Stimulated activated CD4-positive, alpha-beta T cell treated with anti-CD3 and anti-CD28 coated beads, Interleukin-12 subunit alpha, Interleukin-12 subunit beta, amount 100 ng/mL, for 24 hours (primary cell): ENCODE data around the gene TPRG1.

Experiments
- DNase-seq, 2 experiments: peaks; one replicate each; pipeline ENCODE4 v3.0.0-alpha.2; 2020; ENCODE audit warnings: low read depth in 2 of 2

The TPRG1 gene

DNA sequence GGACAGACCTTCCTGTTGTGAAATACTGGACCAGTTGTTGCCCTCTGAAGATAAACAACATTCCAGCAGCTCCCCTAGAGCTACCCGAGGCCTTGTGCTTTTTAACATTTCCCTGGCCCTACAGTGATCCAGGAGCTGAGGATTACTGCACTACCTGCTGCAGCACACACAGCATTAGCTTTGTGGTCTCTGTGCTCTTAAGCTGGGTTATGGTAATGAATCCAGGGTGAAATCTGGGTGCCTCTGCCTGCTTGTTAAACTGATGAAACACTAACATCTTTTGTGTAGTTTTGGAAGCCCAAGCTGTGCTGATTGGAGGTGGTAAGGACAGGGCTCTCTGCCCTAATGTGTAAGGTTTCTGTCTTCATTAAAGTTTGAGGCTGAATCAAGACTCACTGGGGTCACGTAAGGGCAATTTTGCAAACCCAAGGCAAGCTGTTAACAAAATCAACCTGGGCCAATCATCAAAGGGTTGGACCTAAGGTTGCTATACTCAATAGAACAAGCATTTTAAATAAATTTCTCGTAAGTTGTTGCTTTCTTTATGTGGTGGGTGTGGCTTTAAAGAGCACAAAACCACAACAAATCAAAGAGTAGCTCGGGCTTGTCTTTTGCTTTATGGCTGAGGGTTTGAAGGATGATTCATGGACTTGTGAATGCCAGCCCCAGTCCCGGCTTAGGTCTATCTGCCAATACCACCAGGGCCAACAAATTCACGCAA is 183.9 kb downstream of the TPRG1 start:
- DNase-seq = no peak

DNA sequence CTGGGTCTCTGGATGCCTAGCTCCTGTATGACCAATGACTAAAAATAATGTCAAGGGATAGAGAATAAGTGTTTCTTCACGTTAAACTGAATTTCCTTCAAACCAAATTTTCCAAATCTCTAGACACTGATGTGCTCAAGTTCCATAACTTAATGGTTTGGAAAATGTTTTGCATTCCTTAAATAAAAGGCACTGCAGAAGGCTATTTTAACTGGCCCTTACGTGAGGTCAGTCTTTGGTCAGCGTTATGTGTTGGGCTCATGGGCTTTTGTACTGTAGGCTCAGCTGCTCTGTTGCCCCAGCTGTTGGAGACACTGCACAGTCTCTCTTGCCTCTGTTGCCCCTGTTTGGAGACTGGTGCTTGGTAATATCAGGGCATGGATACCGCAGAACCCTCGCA is 188.5 kb downstream of the TPRG1 start:
- no peak for DNase-seq

DNA sequence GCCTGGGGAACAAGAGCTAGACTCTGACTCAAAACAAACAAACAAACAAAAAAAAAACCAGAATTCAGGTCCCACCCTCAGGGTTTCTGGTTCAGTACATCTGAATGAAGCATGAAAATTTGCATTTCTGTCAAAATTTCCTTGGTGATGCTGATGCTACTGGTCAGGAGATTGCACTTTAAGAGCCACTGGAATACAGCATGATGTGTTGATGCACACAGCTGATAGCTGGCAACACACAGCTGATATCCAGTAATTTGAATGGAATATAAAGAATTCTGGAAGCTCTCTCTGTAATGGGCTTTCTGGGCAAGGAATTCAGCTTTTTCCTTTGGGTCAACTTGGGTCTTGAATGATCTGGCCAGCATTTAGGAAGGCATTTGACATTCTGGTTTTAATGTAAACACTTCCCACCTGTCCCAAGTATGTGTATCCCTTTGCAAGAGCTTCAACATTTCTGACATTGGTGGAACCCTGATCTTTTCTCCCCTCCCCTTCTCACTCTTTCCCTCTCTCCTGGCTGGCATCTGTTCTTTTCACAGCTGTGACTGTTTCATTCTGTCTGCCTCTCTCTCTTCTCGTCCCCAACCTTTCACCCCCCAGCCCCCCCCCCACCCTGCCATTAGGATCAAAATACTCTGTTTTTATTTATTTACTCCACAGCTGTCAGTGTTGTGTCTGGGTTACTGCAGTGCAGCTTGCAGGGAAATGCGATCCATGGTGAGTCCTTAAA is 189.5 kb downstream of the TPRG1 start:
- no peak for DNase-seq

DNA sequence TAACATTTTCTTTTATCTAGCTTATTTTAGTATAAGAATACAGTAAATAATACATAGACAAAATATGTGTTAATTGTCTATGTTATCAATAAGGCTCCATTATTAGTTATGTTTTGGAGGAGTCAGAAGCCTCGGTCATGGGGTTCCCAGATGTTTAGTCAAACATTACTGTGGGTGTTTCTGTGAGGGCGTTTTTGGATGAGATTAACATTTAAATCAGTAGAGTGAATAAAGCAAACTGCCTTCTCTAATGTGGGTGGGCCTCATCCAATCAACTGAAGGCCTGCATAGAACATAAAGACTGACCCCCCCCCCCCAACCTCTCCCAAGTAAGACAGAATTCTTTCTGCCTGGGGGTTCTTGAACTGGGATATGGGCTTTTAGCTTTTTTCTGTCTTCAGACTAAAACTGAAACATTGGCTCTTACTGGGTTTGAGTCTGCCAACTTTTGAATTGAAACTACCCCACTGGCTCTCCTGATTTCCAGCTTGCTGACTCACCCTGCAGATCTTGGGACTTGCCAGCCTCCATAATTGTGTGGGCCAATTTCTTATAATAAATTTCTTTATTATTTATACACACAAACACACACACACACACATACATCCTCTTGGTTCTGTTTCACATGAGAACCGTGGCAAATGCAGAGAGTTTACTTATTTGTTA is 192.0 kb downstream of the TPRG1 start:
- no peak for DNase-seq

DNA sequence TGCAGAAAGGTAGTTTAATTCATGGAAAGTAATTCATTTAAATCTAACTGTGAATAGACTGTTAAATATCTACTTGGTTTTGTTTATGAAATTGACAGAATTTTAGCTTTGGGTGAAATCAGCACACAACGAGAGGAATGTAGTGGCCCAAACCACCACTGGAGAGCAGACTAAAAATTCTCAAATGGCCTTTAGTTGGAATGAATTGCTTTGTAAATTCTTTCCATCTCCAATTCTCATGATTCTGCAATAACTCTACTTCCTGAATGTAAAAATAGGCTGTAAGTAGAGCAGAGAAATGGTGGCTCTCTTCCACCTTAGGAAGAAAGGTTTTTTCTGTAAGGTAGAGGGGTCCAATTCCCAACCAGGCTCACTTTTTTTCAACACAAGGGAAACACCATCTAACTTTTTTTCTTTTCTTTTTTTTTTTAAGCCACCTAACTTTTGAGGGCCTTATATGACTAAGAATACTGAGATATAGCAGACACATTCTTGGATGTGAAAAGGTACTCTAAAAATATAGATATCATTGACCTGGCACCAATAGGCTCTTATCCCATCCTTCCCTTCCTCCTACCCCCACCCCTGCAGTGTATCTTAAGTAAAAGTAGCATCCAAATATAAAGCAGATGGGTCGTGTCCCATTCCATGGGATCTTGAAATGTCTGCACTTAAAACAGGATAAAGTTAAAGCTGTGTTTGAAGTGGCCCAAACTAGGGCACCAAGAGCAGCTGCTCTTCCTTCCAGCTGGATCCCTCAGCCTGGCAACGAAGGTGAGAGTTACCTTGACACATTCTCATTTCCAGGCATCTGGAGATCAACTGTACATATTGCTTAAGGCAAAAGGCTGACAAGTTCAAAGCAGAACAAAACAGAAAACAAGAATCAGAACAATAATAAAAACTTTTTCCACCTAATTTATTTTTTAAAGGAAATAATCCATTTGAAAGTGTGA is 194.1 kb downstream of the TPRG1 start:
- DNase-seq = no peak

DNA sequence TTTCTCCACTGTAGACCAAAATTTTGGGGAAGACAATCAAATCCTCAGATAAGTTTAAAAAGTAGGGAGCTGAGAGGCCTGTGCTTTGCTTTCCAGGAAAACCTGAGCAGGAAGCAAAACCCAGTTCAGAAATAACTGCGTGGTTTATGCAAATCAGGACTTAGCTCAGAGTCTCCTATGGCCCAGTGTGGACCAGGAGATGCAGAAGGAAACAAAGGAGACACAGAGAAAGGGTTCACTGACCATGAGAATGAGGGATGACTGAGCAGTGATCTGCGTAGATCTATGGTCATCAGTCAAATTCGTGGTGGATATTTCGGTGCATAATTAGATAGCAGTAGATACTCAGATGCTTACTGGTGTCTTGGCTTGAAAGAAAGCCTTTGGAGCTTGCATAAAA is 196.6 kb downstream of the TPRG1 start:
- no peak for DNase-seq

DNA sequence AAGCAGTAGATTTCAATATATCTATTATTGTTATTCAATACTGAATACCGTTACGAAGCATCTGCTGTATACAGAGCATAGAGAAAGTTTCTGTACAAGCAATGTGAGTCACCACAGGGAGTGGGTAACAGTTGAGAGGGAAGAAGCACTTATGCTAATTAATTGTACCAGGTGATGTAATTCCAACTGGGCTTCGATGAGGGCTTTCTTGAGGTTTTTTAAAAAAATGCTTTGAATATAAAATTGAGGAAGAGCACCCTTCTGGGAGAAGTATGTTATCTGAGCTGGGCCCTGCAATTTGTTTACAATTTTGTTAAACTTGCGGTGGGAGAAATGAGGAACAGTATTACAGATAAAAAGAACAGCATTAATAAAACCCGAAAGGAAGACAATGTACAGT is 197.9 kb downstream of the TPRG1 start:
- no peak for DNase-seq

DNA sequence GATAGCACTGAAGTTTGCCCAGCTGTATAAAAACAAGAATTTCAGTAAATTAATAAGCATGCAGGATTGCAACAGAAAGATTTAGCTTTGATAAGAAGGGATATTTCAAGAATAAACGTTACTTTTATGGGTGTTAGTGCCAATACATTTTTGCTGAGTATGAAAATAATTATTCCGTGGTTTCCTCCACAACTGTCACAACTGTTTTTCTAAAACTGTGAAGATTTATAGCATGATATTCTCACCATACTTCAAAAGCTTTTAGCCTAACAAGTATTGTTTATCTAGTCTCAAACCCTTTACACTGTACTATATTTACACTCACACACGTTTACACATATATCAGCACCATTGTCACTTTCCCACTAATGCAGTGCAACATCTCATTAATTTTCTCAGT is 200.5 kb downstream of the TPRG1 start:
- no peak for DNase-seq
